ENCODE results near the gene TRAPPC10. TPM values are rescaled to one million over a fixed set of nuclear protein-coding genes. Genes with fewer than 3 reads are reported as not detected.

TRAPPC10 gene
- total and polyA plus RNA-seq, 10 of the 15 experiments (the other 5 are each of a cell fraction or from before 2014, with no cell fraction given): 1.1 to 39.6 (median 28.2) TPM

DNA sequence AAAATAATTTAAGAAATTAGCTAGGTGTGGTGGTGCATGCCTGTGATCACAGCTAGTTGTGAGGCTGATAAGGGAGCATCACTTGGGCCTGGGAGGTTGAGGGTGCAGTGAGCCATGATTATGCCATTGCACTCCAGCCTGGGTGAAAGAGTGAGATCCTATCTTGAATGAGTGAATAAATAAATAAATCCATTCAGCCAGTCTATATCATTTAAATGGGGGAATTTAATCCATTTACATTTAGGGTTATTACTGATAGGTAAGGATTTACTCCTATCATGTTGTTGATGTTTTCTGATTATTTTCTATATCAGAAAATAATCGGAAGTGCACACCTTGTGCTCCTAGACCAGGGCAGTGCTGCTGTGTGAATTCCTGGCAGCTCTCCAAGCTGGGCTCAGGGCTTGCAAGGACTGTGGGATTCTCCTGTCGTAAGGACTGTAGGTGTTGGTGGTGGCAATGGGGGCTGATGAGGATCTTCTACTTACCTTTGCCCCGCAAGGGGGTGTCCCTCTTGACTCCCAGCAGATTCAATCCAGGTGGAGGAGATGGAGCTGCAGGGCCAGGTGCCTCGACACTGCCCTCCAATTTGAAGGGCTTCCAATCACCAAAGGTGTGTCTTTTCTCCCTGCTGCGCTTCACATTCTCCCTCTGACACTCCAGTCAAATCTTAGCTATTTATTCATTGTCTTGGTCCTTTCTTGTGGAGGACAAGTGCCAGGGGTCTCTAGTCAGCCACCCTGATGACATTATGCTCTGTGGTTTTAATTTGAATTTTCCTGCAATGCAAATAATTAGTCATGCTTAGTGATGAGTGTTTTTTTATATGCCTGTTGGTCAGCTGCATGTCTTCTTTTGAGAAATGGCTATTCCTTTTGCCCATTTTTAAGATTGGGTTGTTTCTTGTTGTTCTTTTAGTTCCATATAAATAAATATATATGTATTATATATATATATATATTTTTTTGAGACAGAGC, 14.1 kb upstream of the TRAPPC10 start (continued):
- TF ChIP-seq, protein P1, sequence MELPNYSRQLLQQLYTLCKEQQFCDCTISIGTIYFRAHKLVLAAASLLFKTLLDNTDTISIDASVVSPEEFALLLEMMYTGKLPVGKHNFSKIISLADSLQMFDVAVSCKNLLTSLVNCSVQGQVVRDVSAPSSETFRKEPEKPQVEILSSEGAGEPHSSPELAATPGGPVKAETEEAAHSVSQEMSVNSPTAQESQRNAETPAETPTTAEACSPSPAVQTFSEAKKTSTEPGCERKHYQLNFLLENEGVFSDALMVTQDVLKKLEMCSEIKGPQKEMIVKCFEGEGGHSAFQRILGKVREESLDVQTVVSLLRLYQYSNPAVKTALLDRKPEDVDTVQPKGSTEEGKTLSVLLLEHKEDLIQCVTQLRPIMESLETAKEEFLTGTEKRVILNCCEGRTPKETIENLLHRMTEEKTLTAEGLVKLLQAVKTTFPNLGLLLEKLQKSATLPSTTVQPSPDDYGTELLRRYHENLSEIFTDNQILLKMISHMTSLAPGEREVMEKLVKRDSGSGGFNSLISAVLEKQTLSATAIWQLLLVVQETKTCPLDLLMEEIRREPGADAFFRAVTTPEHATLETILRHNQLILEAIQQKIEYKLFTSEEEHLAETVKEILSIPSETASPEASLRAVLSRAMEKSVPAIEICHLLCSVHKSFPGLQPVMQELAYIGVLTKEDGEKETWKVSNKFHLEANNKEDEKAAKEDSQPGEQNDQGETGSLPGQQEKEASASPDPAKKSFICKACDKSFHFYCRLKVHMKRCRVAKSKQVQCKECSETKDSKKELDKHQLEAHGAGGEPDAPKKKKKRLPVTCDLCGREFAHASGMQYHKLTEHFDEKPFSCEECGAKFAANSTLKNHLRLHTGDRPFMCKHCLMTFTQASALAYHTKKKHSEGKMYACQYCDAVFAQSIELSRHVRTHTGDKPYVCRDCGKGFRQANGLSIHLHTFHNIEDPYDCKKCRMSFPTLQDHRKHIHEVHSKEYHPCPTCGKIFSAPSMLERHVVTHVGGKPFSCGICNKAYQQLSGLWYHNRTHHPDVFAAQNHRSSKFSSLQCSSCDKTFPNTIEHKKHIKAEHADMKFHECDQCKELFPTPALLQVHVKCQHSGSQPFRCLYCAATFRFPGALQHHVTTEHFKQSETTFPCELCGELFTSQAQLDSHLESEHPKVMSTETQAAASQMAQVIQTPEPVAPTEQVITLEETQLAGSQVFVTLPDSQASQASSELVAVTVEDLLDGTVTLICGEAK (IDR thresholded peaks at IDR 0.05; ENCODE audit: borderline replicate concordance): no peak
- no peak for TF ChIP-seq RUNX3 (IDR thresholded peaks at IDR 0.05; ENCODE audit: low read length)

DNA sequence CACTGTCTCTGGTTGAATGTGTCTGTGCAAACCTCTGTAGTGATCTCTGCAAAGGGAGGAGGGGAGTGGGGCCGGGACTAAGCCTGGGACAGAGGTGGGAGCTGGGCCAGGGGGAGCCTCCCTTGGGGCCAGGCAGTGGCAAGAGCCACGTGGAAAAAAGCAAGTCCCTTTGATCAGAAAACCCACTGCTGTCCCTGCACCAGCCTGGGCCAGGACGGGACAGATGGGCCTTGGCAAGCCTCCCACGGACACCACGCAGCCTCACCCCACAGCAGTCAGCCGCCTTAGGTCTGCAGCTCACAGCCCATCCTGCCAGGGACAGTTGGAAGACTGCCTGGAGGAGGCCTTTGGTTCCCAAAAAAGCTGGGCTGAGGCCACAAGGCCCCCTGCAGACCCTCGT, 11.7 kb upstream of the TRAPPC10 start:
- ChIA-PET CTCF (no interaction called here), SMC1A (ENCODE audit: uncharacterized antibody, unreplicated experiment) (no interaction called here), POLR2A (no interaction called here), RAD21 (ENCODE audit: unreplicated experiment) (no interaction called here)
- no peak for ATAC-seq
- H3K4me2 ChIP-seq (ENCODE audit: control insufficient read depth, insufficient read depth): no peak overlapping the region
- intact Hi-C loops (cut with micrococcal nuclease; ENCODE audit: unreplicated experiment) (no loop called here), in situ Hi-C loops (cut with MboI) (no loop called here)
- no peaks in the 10 kb centered on the region for H3K36me3 ChIP-seq (ENCODE audit: control insufficient read depth in 2 of 2, insufficient read depth in 2 of 2, low read length in 1 of 2)
- no peaks in the 10 kb centered on the region for H3K4me1 ChIP-seq (ENCODE audit: control insufficient read depth, insufficient read depth, low read length)
- H3K9me3 ChIP-seq (replicated peaks; ENCODE audit: control insufficient read depth, insufficient read depth, low read length): no peaks in the 10 kb centered on the region; the same call in 2 of the 3 replicates
- no peak for TF ChIP-seq POU2F2 (IDR thresholded peaks at IDR 0.05; ENCODE audit: borderline replicate concordance, low read depth, low read length)
- TF ChIP-seq YBX1 (IDR thresholded peaks at IDR 0.05): no peak
- TF ChIP-seq, protein P2, sequence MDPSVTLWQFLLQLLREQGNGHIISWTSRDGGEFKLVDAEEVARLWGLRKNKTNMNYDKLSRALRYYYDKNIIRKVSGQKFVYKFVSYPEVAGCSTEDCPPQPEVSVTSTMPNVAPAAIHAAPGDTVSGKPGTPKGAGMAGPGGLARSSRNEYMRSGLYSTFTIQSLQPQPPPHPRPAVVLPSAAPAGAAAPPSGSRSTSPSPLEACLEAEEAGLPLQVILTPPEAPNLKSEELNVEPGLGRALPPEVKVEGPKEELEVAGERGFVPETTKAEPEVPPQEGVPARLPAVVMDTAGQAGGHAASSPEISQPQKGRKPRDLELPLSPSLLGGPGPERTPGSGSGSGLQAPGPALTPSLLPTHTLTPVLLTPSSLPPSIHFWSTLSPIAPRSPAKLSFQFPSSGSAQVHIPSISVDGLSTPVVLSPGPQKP (IDR thresholded peaks at IDR 0.05; ENCODE audit: low read depth, low read length): no peak
- no peak overlapping the region for H2AFZ ChIP-seq (ENCODE audit: control insufficient read depth, low read depth, low read length)
- BruUV-seq (replicated peaks): no TSS peak
- H3K4me3 ChIP-seq: no peak overlapping the region
- peaks cover 2% of the 10 kb centered on the region; the same call in 1 of the 2 replicates for H4K20me1 ChIP-seq (ENCODE audit: control insufficient read depth, insufficient read depth)
- no peak overlapping the region for H3K27ac ChIP-seq (ENCODE audit: control insufficient read depth, insufficient read depth)
- no peaks in the 10 kb centered on the region for H3K79me2 ChIP-seq (ENCODE audit: control insufficient read depth, insufficient read depth, low read length)
- WGBS (ENCODE audit: insufficient coverage, insufficient replicate concordance, low lambda C conversion rate, missing lambda C conversion rate): 38% methylated on average over 7 of the region's 7 CpGs
- FAIRE-seq: no peak
- no peak overlapping the region for H3K9ac ChIP-seq (ENCODE audit: control insufficient read depth, insufficient read depth, low read length)
- peaks cover 0 to 1% of the 10 kb centered on the region in 2 experiments; a peak in 1 of 4 replicates for H3K27me3 ChIP-seq (replicated peaks in 1 of 2; ENCODE audit: control insufficient read depth in 2 of 2, insufficient read depth in 2 of 2, low read length in 1 of 2)
- no peak for DNase-seq (ENCODE audit: low read depth, low spot score)

All from GM12878 (cell line).